Heart left ventricle (tissue), 16 donors: ENCODE data around the gene C11orf87. TPM values are rescaled to one million over a fixed set of nuclear protein-coding genes. Genes with fewer than 3 reads are reported as not detected.
A peak's percentile ranks its signal among the peaks of the same experiment; 100 is the strongest.

Experiments used
- ATAC-seq, 4 donors: fragments of 200-7000 bp; cut with Tn5 transposase; one replicate each; pipeline ENCODE4 v1.9.1; 2020 to 2022; ENCODE audit warnings: moderate library complexity in 4 of 4, mild to moderate bottlenecking in 3 of 4, moderate number of reproducible peaks in 1 of 4
- DNase-seq, 5 donors: peaks; one replicate each; pipeline ENCODE4 v3.0.0-alpha.2; 2020
- H3K27ac ChIP-seq, 12 donors: fragments of 200-600 bp; sonication (generic) in 4 of 12; one replicate each; pipeline versions ENCODE4 v1.5.0 to v1.8.0; 2016 to 2022; ENCODE audit warnings: mild to moderate bottlenecking in 2 of 12
- H3K27me3 ChIP-seq, 9 donors: fragments of 200-600 bp; sonication (generic) in 2 of 9; one replicate each; pipeline versions ENCODE4 v1.5.1 to v1.8.0; 2016 to 2022; ENCODE audit warnings: mild to moderate bottlenecking in 3 of 9
- H3K36me3 ChIP-seq, 9 donors: fragments of 200-600 bp; sonication (generic) in 2 of 9; one replicate each; pipeline versions ENCODE4 v1.5.0 to v1.8.0; 2018 to 2022; ENCODE audit warnings: mild to moderate bottlenecking in 2 of 9
- H3K4me1 ChIP-seq, 12 donors: fragments of 200-600 bp; sonication (generic) in 4 of 12; one replicate each; pipeline versions ENCODE4 v1.5.0 to v1.8.0; 2016 to 2022; ENCODE audit warnings: mild to moderate bottlenecking in 3 of 12
- H3K4me3 ChIP-seq, 12 donors: fragments of 200-600 bp; sonication (generic) in 4 of 12; one replicate each; pipeline versions ENCODE4 v1.5.0 to v1.8.0; 2017 to 2022; ENCODE audit warnings: mild to moderate bottlenecking in 9 of 12, moderate library complexity in 4 of 12
- H3K9me3 ChIP-seq, 12 donors: fragments of 200-600 bp; sonication (generic) in 4 of 12; one replicate each; pipeline versions ENCODE4 v1.5.0 to v1.8.0; 2016 to 2022; ENCODE audit warnings: mild to moderate bottlenecking in 1 of 12
- POLR2A ChIP-seq, 2 donors: fragments of 450-650 bp; IDR thresholded peaks; one replicate each; pipeline ENCODE4 v1.6.1; 2017; ENCODE audit warnings: antibody characterized with exemption in 2 of 2, mild to moderate bottlenecking in 2 of 2, moderate library complexity in 2 of 2
- WGBS, 4 donors: extraction: QIAGEN DNeasy Blood & Tissue Kit in 2 of 4; methylation state at CpG; one replicate each; pipeline versions ENCODE4 v1.1.5 to v1.1.7; 2013 to 2018; 5-methylcytosine and 5-hydroxymethylcytosine counted together
- intact Hi-C, 10 donors: fragments of 100-400 bp; cut with DNase I; formaldehyde crosslinking; loops; one replicate each; pipeline versions ENCODE4 v1.11.1 to v1.14.2; 2022
- polyA plus RNA-seq, 2 donors: library from polyadenylated mRNA; stranded (reverse); fragments of 200-250 nt; gene quantifications; one replicate each; pipeline ENCODE4 v1.2.3, GENCODE V29; 2013
- total RNA-seq, 9 donors: library from RNA; depleted of rRNA in 2 of 9; stranded (reverse); fragments of >200 nt in 2 of 9; fragmentation: NEBNext Ultra II Directional in 3 of 9; extraction: Animal tissue kit (Norgen Biotek cat#: 25700) in 3 of 9; gene quantifications; one replicate each; pipeline versions ENCODE4 v1.1.0 to v1.2.4, GENCODE V29; 2016 to 2023
- TF ChIP-seq, protein P1 (sequence below), 12 donors: fragments of 200-600 bp; sonication (generic) in 4 of 12; IDR thresholded peaks; one replicate each; pipeline versions ENCODE4 v1.5.0 to v1.8.0; 2018 to 2022; ENCODE audit warnings: antibody characterized with exemption in 12 of 12, mild to moderate bottlenecking in 5 of 12
- donor health status: ischemic (EF 13 %, LVEDD 7.1; RV severe dilation, severe dysfunction).
- donor health status: healthy with polysubstance abuse.
- donor health status: DM: no; HTN: yes; CAD: no.
- donor health status: DM: no; HTN: no; CAD: no.
- donor health status: ischemic (EF 25% LVEDD 6.9; RV normal size, moderate dysfunction).
- donor health status: ischemic (EF 25% LVEDD 5.7; RV mildly dilated, moderate dysfunction).
- donor health status: healthy.
- donor health status: DM: yes; HTN: yes; CAD: no.
- donor health status: ischemic (EF 35%, LVEDD 5.7; RV mildly dilated, moderate dysfunction).
- donor health status: nonischemic (EF 11% LVEDD 7.7; RV severe dilation, severe dysfunction).
- donor health status: DM: yes; HTN: yes; CAD: no.
- donor health status: PGD.
- donor health status: ischemic (EF 29% LVEDD 5.4; RV normal size, mild dysfunction).
- donor health status: nonischemic (EF 23%, LVEDD 6.1; RV moderate dilation, normal function).

Gene C11orf87
- total and polyA plus RNA-seq, 11 donors = 0.01 to 0.35 (median 0.04) TPM; not detected in 4

DNA sequence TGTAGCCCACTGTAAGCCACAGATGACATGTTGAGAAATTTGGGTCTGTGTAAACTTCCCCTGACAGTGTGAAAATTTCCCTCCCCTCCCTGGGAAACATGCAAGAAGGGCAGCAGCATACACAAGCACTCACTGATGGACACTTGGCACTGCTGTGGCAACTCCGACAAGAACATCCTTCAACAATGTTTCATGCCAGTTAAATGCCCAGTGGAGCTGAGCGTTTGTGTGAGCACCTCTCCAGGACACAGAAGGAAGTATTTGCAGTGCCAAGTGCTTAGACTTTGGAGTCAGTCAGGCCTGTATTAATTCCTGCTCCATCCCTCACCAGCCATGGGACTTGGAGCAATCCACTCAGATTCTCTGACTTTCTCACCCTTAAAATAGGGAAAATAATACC, 17.7 kb downstream of the C11orf87 start:
- DNase-seq = peak in 1 of 5 donors; percentile 40
- WGBS, 4 donors = 25 to 48% (median 43%) methylated on average over 2 of the region's 2 CpGs
- TF ChIP-seq, protein P1, sequence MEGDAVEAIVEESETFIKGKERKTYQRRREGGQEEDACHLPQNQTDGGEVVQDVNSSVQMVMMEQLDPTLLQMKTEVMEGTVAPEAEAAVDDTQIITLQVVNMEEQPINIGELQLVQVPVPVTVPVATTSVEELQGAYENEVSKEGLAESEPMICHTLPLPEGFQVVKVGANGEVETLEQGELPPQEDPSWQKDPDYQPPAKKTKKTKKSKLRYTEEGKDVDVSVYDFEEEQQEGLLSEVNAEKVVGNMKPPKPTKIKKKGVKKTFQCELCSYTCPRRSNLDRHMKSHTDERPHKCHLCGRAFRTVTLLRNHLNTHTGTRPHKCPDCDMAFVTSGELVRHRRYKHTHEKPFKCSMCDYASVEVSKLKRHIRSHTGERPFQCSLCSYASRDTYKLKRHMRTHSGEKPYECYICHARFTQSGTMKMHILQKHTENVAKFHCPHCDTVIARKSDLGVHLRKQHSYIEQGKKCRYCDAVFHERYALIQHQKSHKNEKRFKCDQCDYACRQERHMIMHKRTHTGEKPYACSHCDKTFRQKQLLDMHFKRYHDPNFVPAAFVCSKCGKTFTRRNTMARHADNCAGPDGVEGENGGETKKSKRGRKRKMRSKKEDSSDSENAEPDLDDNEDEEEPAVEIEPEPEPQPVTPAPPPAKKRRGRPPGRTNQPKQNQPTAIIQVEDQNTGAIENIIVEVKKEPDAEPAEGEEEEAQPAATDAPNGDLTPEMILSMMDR (IDR thresholded peaks at IDR 0.05) = no peak
- no peak for TF ChIP-seq POLR2A (IDR thresholded peaks at IDR 0.05)

DNA sequence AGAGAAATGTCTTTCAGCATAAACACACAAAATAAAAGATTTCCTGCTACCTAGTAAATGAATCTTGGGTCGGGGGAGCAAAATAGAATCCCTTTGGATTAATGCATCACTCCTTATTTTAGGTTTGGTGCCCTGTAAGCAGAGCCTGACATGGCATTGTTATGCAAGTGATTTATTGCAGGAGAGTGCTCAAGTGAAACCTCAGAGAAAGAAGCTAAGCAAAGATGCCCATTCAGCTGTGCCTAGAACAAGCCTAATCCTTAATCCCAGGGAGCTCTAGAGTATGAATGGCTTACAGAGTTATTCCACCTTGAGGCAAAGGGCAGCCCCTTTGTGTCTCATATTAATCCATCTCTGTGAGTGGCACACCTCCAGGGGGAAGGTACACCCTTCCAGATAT, 21.1 kb downstream of the C11orf87 start:
- DNase-seq (no peak), ATAC-seq (no peak)
- intact Hi-C loops = no loop called here
- Histone ChIP-seq H3K4me3 (no peak overlapping the region), H3K36me3 (no peaks in the 10 kb centered on the region), H3K27ac (no peak overlapping the region), H3K4me1 (no peaks in the 10 kb centered on the region), H3K27me3 (no peaks in the 10 kb centered on the region), H3K9me3 (no peaks in the 10 kb centered on the region)
- TF ChIP-seq, protein P1 (IDR thresholded peaks at IDR 0.05) = no peak
- no peak for TF ChIP-seq POLR2A (IDR thresholded peaks at IDR 0.05)
- 63 to 70% (median 65%) methylated on average over 1 of the region's 1 CpG for WGBS, 4 donors

More for the DNA sequence above, 17.7 kb downstream of the C11orf87 start:
- intact Hi-C loops = no loop called here
- Histone ChIP-seq H3K27me3 (no peaks in the 10 kb centered on the region), H3K4me3 (no peak overlapping the region), H3K27ac (no peak overlapping the region), H3K9me3 (no peaks in the 10 kb centered on the region), H3K4me1 (no peaks in the 10 kb centered on the region), H3K36me3 (no peaks in the 10 kb centered on the region)
- ATAC-seq = peak in 3 of 4 donors; percentile 51 to 76 (median 54)

DNA sequence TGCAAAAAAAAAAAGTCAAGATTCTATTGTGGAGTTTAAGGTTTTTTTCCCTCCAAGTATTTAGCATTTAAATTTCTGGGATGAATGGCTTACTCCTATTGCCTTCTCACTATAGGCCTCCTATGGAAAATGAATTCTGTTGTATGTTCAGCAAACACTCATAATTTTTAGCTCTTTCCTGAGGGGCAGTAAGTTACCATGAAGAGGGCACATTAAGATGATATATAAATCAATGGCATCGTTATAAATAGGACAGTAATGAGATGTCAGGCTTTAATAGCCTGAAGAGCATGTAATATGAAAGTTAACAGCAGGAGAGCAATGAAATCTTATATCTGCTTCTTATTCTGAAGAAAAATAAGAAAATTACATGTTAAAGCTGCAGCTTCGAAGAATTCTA, 32.9 kb downstream of the C11orf87 start:
- no peaks in the 10 kb centered on the region for H3K36me3 ChIP-seq
- H3K27me3 ChIP-seq = no peaks in the 10 kb centered on the region
- DNase-seq (no peak), ATAC-seq (no peak)
- no peak overlapping the region for H3K27ac ChIP-seq
- TF ChIP-seq POLR2A (IDR thresholded peaks at IDR 0.05) = no peak
- TF ChIP-seq, protein P1 (IDR thresholded peaks at IDR 0.05) = no peak
- no peaks in the 10 kb centered on the region for H3K4me1 ChIP-seq
- no peak overlapping the region for H3K4me3 ChIP-seq
- peaks cover 0 to 12% (median 0%) of the 10 kb centered on the region in 12 donors for H3K9me3 ChIP-seq
- WGBS, 4 donors = 56 to 66% (median 64%) methylated on average over 2 of the region's 2 CpGs
- intact Hi-C loops = no loop called here
